Chondrocyte (in vitro differentiated cells): ENCODE results near the gene LMNTD1. TPM values are rescaled to one million over a fixed set of nuclear protein-coding genes. Genes with fewer than 3 reads are reported as not detected.

Experiments used
- DNase-seq: peaks from one replicate; pipeline ENCODE4 v3.0.0; 2021; ENCODE audit warnings: mixed read lengths, low spot score
- H3K27ac Mint-ChIP-seq: one replicate; pipeline ENCODE4 v1.8.0; 2021; ENCODE audit warnings: mild to moderate bottlenecking, moderate library complexity, mixed read lengths; ENCODE audit not compliant: unreplicated experiment
- H3K27me3 Mint-ChIP-seq: 2 replicates; pipeline ENCODE4 v1.8.0; 2021; ENCODE audit warnings: low read depth, mixed read lengths
- H3K36me3 Mint-ChIP-seq: 2 replicates; pipeline ENCODE4 v1.8.0; 2021; ENCODE audit warnings: low read depth, mixed read lengths
- H3K4me1 Mint-ChIP-seq: 2 replicates; pipeline ENCODE4 v1.8.0; 2021; ENCODE audit warnings: low read depth, mild to moderate bottlenecking, mixed read lengths
- H3K4me3 Mint-ChIP-seq: one replicate; pipeline ENCODE4 v1.8.0; 2021; ENCODE audit warnings: mild to moderate bottlenecking, moderate library complexity, mixed read lengths; ENCODE audit not compliant: unreplicated experiment
- H3K9me3 Mint-ChIP-seq: 2 replicates; pipeline ENCODE4 v1.8.0; 2021; ENCODE audit warnings: low read depth, mixed read lengths
- CTCF ChIP-seq: fragments of 200-600 bp; sonication (generic); IDR thresholded peaks from 2 replicates; pipeline ENCODE4 v1.5.0; 2021; ENCODE audit warnings: antibody characterized with exemption, mild to moderate bottlenecking, moderate library complexity
- total RNA-seq: library from RNA; stranded (reverse); gene quantifications from 3 replicates; pipeline ENCODE4 v1.2.1, GENCODE V29; 2021

LMNTD1 gene
- total RNA-seq, 1 donor from 2014 or later = not detected

- Mint-ChIP-seq H3K27ac (no peak overlapping the region), H3K4me1 (peaks cover 4% of the 10 kb centered on the region), H3K27me3 (no peaks in the 10 kb centered on the region), H3K36me3 (no peaks in the 10 kb centered on the region), H3K9me3 (no peaks in the 10 kb centered on the region), H3K4me3 (no peak overlapping the region)
- no peak for TF ChIP-seq CTCF
- no peak for DNase-seq
Measured at GRCh38 chr12:25518512-25518911, 34.6 kb downstream of the LMNTD1 start.

GRCh38 chr12:25504744-25505143 is 48.3 kb downstream of the LMNTD1 start:
- no peak overlapping the region for H3K4me3 Mint-ChIP-seq
- H3K27me3 Mint-ChIP-seq = peaks cover 6% of the 10 kb centered on the region
- no peak for DNase-seq
- no peaks in the 10 kb centered on the region for H3K4me1 Mint-ChIP-seq
- no peaks in the 10 kb centered on the region for H3K9me3 Mint-ChIP-seq
- TF ChIP-seq CTCF = no peak
- no peaks in the 10 kb centered on the region for H3K36me3 Mint-ChIP-seq
- no peak overlapping the region for H3K27ac Mint-ChIP-seq

GRCh38 chr12:25503666-25504065 is 49.4 kb downstream of the LMNTD1 start:
- no peak for TF ChIP-seq CTCF
- Mint-ChIP-seq H3K9me3 (no peaks in the 10 kb centered on the region), H3K27ac (no peak overlapping the region), H3K36me3 (no peaks in the 10 kb centered on the region), H3K4me1 (no peaks in the 10 kb centered on the region), H3K4me3 (no peak overlapping the region), H3K27me3 (peaks cover 6% of the 10 kb centered on the region)
- DNase-seq = no peak

GRCh38 chr12:25502596-25502995 is 50.5 kb downstream of the LMNTD1 start:
- peaks cover 3% of the 10 kb centered on the region for H3K9me3 Mint-ChIP-seq
- H3K36me3 Mint-ChIP-seq = no peaks in the 10 kb centered on the region
- H3K27me3 Mint-ChIP-seq = peaks cover 6% of the 10 kb centered on the region
- no peak for TF ChIP-seq CTCF
- no peaks in the 10 kb centered on the region for H3K4me1 Mint-ChIP-seq
- no peak for DNase-seq
- H3K4me3 Mint-ChIP-seq = no peak overlapping the region
- no peak overlapping the region for H3K27ac Mint-ChIP-seq

- Mint-ChIP-seq H3K4me3 (no peak overlapping the region), H3K27ac (no peak overlapping the region), H3K4me1 (no peaks in the 10 kb centered on the region), H3K9me3 (peaks cover 3% of the 10 kb centered on the region), H3K27me3 (peaks cover 6% of the 10 kb centered on the region), H3K36me3 (no peaks in the 10 kb centered on the region)
- no peak for DNase-seq
- TF ChIP-seq CTCF = no peak
Measured at GRCh38 chr12:25502118-25502517, 51.0 kb downstream of the LMNTD1 start.
